ENCODE results near the gene TMEM269. TPM values are rescaled to one million over a fixed set of nuclear protein-coding genes. Genes with fewer than 3 reads are reported as not detected.
A peak's percentile ranks its signal among the peaks of the same experiment; 100 is the strongest.

TMEM269 gene
- polyA plus RNA-seq, 3 donors: 0.07 TPM; not detected in 2

DNA sequence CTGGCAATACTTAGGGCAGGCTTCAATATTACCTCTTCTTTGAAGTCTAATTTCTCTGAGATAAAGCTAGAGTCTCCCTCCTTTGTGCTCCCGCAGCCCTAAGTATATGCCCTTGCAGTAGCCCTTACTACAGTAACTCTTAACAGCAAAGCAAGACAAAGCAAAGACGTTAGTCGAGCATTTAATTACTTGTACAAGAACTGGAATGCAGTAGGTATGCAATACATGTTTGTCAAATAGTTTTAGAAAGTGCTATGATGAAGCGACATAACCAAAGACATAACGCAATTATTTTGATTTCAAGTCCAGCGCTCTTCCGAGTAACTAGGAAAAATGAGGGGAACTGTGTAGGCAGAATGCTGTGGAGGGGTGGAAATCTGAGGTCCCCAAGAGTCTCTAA lies 19.5 kb upstream of the TMEM269 start:
- no peak for TF ChIP-seq CTCF (IDR thresholded peaks at IDR 0.05)
- no peaks in the 10 kb centered on the region for H3K27me3 ChIP-seq (ENCODE audit: control insufficient read depth in 2 of 2, insufficient read depth in 2 of 2, low read length in 2 of 2)
- no peak overlapping the region for H3K9ac ChIP-seq (ENCODE audit: insufficient read depth, low read length, poor library complexity, severe bottlenecking)
- H4K20me1 ChIP-seq (ENCODE audit: insufficient read depth, low read length): peaks cover 12% of the 10 kb centered on the region
- peak overlapping the region; percentile 98 for H3K4me2 ChIP-seq (replicated peaks; ENCODE audit: extremely low read depth, low read length, poor library complexity, severe bottlenecking)
- intact Hi-C loops (cut with micrococcal nuclease): loop anchor here (5.0 to 10.0 kb wide), 8 partner anchors 52 to 430 kb away; partner anchors contain the start of genes FOXJ3 (in 2 of the 2), ZNF691 (in 2 of the 2), CCDC30 (in 1 of the 2) and CFAP57 (in 1 of the 2)
- H3K79me2 ChIP-seq (ENCODE audit: insufficient read depth, low read length): peaks cover 67% of the 10 kb centered on the region
- H3K9me3 Mint-ChIP-seq: no peaks in the 10 kb centered on the region
- peak overlapping the region; percentile 87 to 94 (median 88) for H3K4me3 ChIP-seq (replicated peaks in 1 of 3; ENCODE audit: low read depth in 2 of 3, low read length in 3 of 3)
- H3K27ac ChIP-seq (ENCODE audit: low read depth in 1 of 2, low read length in 2 of 2): no peak overlapping the region
- WGBS (ENCODE audit: insufficient coverage): 46% methylated on average over 4 of the region's 7 CpGs
- H3K36me3 Mint-ChIP-seq: peaks cover 14 to 29% of the 10 kb centered on the region in 2 donors
- H3K9me3 ChIP-seq (replicated peaks in 1 of 2; ENCODE audit: control insufficient read depth in 1 of 2, insufficient read depth in 1 of 2, low read length in 2 of 2): no peaks in the 10 kb centered on the region
- H3K36me3 ChIP-seq (replicated peaks in 1 of 2; ENCODE audit: control insufficient read depth in 1 of 2, insufficient read depth in 2 of 2, low read length in 2 of 2): peaks cover 14 to 24% of the 10 kb centered on the region in 2 donors
- H3K27ac Mint-ChIP-seq: no peak overlapping the region
- H3K4me1 Mint-ChIP-seq: peaks cover 22% of the 10 kb centered on the region
- no peak overlapping the region for H2AFZ ChIP-seq (ENCODE audit: insufficient read depth, low read depth, low read length, poor library complexity, severe bottlenecking)
- no peaks in the 10 kb centered on the region for H3K27me3 Mint-ChIP-seq (ENCODE audit: low read depth in 3 of 3)
- DNase-seq: no peak
- H3K4me3 Mint-ChIP-seq: no peak overlapping the region
- peaks cover 24 to 32% of the 10 kb centered on the region in 2 donors for H3K4me1 ChIP-seq (ENCODE audit: control insufficient read depth in 1 of 2, insufficient read depth in 2 of 2, low read length in 2 of 2)

DNA sequence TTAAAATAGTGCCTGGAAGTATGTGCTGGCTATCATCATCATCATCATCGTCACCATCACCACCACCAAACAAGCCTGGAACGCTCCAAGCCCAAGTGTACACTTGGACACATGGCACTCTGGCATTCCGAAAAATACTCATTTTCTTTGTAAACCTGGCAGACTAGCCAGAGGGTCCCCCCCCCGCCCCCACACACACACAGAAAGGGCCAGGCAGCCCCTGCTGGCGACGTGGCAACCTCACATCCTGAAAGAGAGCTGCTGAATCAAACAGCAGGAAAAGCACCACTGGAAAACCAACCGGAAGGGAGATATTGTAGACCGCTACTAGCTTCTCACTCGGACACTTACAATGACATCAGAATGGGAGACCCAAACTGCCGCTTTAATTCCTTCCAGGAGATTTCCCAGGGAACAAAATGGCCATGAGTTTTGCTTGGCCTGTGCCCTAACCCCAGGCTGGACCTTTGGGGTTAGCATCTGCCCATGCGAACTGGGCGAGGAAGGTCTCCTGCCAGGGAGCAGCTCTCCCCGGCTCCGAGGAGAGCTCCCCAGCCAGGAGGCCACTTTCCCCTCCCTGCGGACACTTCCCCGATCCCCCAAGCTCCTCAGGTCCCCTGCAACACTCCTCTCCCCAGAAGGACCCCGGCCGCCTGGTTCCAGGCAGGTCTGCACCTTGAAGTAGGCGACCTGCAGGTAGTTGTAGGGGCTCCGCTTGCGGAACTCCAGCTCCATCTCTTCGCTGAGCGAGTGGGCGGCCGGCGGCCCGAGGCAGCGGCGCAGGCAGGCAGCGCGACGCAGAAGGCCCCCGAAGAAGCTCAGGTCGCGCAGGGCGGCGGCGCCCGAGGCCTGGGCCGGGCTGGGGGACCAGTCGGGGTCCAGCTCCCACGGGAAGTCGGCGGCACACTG lies 18.7 kb upstream of the TMEM269 start:
- Histone ChIP-seq H3K4me3 (replicated peaks in 1 of 3; ENCODE audit: low read depth in 2 of 3, low read length in 3 of 3) (peak overlapping the region; percentile 87 to 94 (median 88)), H3K9me3 (replicated peaks in 1 of 2; ENCODE audit: control insufficient read depth in 1 of 2, insufficient read depth in 1 of 2, low read length in 2 of 2) (no peaks in the 10 kb centered on the region), H3K4me2 (replicated peaks; ENCODE audit: extremely low read depth, low read length, poor library complexity, severe bottlenecking) (peak overlapping the region; percentile 98), H3K27me3 (ENCODE audit: control insufficient read depth in 2 of 2, insufficient read depth in 2 of 2, low read length in 2 of 2) (no peaks in the 10 kb centered on the region), H3K79me2 (ENCODE audit: insufficient read depth, low read length) (peaks cover 75% of the 10 kb centered on the region), H3K4me1 (ENCODE audit: control insufficient read depth in 1 of 2, insufficient read depth in 2 of 2, low read length in 2 of 2) (peaks cover 24 to 32% of the 10 kb centered on the region in 2 donors), H3K36me3 (replicated peaks in 1 of 2; ENCODE audit: control insufficient read depth in 1 of 2, insufficient read depth in 2 of 2, low read length in 2 of 2) (peaks cover 13 to 16% of the 10 kb centered on the region in 2 donors), H3K27ac (ENCODE audit: low read depth in 1 of 2, low read length in 2 of 2) (peak overlapping the region; percentile 33 to 66), H2AFZ (ENCODE audit: insufficient read depth, low read depth, low read length, poor library complexity, severe bottlenecking) (peak overlapping the region; percentile 94), H4K20me1 (ENCODE audit: insufficient read depth, low read length) (peaks cover 12% of the 10 kb centered on the region), H3K9ac (ENCODE audit: insufficient read depth, low read length, poor library complexity, severe bottlenecking) (peak overlapping the region; percentile 94)
- peaks cover 24% of the 10 kb centered on the region for H3K4me1 Mint-ChIP-seq
- no peaks in the 10 kb centered on the region for H3K9me3 Mint-ChIP-seq
- H3K27ac Mint-ChIP-seq: peak overlapping the region in 3 of 7 donors; percentile 33 to 60 (median 57)
- intact Hi-C loops (cut with micrococcal nuclease): loop anchor here (2.0 to 10.0 kb wide), 10 partner anchors 51 to 431 kb away; partner anchors contain the start of genes ERMAP (in 2 of the 2), FOXJ3 (in 2 of the 2), SVBP (in 2 of the 2) and ZNF691 (in 2 of the 2)
- WGBS (ENCODE audit: insufficient coverage): under 1% methylated on average over 41 of the region's 44 CpGs
- TF ChIP-seq CTCF (IDR thresholded peaks at IDR 0.05): peak; percentile 38
- H3K27me3 Mint-ChIP-seq (ENCODE audit: low read depth in 3 of 3): no peaks in the 10 kb centered on the region
- peak; percentile 5 to 46 (median 23) for DNase-seq
- no peak overlapping the region for H3K4me3 Mint-ChIP-seq
- peaks cover 20 to 29% of the 10 kb centered on the region in 2 donors for H3K36me3 Mint-ChIP-seq

Data from CD14-positive monocyte (primary cell).